Chondrocyte (in vitro differentiated cells): Measurements from ENCODE around the gene ZNF641. TPM values are rescaled to one million over a fixed set of nuclear protein-coding genes. Genes with fewer than 3 reads are reported as not detected.

ENCODE experiments used
- DNase-seq: peaks from one replicate; pipeline ENCODE4 v3.0.0; 2021; ENCODE audit warnings: mixed read lengths, low spot score
- H3K27ac Mint-ChIP-seq: one replicate; pipeline ENCODE4 v1.8.0; 2021; ENCODE audit warnings: mild to moderate bottlenecking, moderate library complexity, mixed read lengths; ENCODE audit not compliant: unreplicated experiment
- H3K27me3 Mint-ChIP-seq: 2 replicates; pipeline ENCODE4 v1.8.0; 2021; ENCODE audit warnings: low read depth, mixed read lengths
- H3K36me3 Mint-ChIP-seq: 2 replicates; pipeline ENCODE4 v1.8.0; 2021; ENCODE audit warnings: low read depth, mixed read lengths
- H3K4me1 Mint-ChIP-seq: 2 replicates; pipeline ENCODE4 v1.8.0; 2021; ENCODE audit warnings: low read depth, mild to moderate bottlenecking, mixed read lengths
- H3K4me3 Mint-ChIP-seq: one replicate; pipeline ENCODE4 v1.8.0; 2021; ENCODE audit warnings: mild to moderate bottlenecking, moderate library complexity, mixed read lengths; ENCODE audit not compliant: unreplicated experiment
- H3K9me3 Mint-ChIP-seq: 2 replicates; pipeline ENCODE4 v1.8.0; 2021; ENCODE audit warnings: low read depth, mixed read lengths
- CTCF ChIP-seq: fragments of 200-600 bp; sonication (generic); IDR thresholded peaks from 2 replicates; pipeline ENCODE4 v1.5.0; 2021; ENCODE audit warnings: antibody characterized with exemption, mild to moderate bottlenecking, moderate library complexity
- total RNA-seq: library from RNA; stranded (reverse); gene quantifications from 3 replicates; pipeline ENCODE4 v1.2.1, GENCODE V29; 2021

ZNF641 gene
- total RNA-seq, 1 donor from 2014 or later, result 12.8 TPM

- Mint-ChIP-seq H3K27ac (no peak overlapping the region), H3K27me3 (peaks cover 27% of the 10 kb centered on the region), H3K4me1 (no peaks in the 10 kb centered on the region), H3K36me3 (no peaks in the 10 kb centered on the region), H3K4me3 (no peak overlapping the region), H3K9me3 (peaks cover 8% of the 10 kb centered on the region)
- DNase-seq, result no peak
- no peak for TF ChIP-seq CTCF
These were observed 29.9 kb upstream of the ZNF641 start for GRCh38 chr12:48380596-48380995.

- TF ChIP-seq CTCF, result no peak
- no peak for DNase-seq
- no peak overlapping the region for H3K27ac Mint-ChIP-seq
- no peaks in the 10 kb centered on the region for H3K4me1 Mint-ChIP-seq
- peaks cover 8% of the 10 kb centered on the region for H3K9me3 Mint-ChIP-seq
- peaks cover 27% of the 10 kb centered on the region for H3K27me3 Mint-ChIP-seq
- H3K4me3 Mint-ChIP-seq, result no peak overlapping the region
- H3K36me3 Mint-ChIP-seq, result no peaks in the 10 kb centered on the region
These were observed 29.1 kb upstream of the ZNF641 start for GRCh38 chr12:48379794-48380193.

DNA sequence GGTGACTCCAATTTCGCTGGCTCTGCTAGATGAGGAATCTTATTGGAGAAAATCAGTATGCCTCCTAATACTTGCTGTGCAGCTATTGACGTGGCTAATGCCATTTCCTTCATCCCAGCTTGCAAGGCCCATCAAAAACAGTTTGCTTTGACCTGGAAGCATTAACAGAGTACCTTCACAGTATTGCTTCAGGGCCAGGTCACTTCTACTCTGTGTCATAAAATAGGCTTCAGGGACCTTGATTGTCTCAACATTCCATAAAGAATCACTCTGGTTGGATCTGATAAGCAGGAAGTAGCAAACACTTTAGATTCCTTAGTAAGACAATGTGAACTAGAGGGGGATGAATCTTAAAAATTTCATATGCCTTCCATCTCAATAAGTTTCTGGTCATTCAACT lies 26.9 kb upstream of the ZNF641 start:
- Mint-ChIP-seq H3K36me3 (no peaks in the 10 kb centered on the region), H3K9me3 (peaks cover 8% of the 10 kb centered on the region), H3K27ac (no peak overlapping the region), H3K4me1 (no peaks in the 10 kb centered on the region), H3K4me3 (no peak overlapping the region), H3K27me3 (peaks cover 22% of the 10 kb centered on the region)
- TF ChIP-seq CTCF, result no peak
- no peak for DNase-seq

- no peaks in the 10 kb centered on the region for H3K36me3 Mint-ChIP-seq
- H3K4me3 Mint-ChIP-seq, result no peak overlapping the region
- no peaks in the 10 kb centered on the region for H3K4me1 Mint-ChIP-seq
- H3K27ac Mint-ChIP-seq, result no peak overlapping the region
- H3K27me3 Mint-ChIP-seq, result peaks cover 16% of the 10 kb centered on the region
- DNase-seq, result no peak
- TF ChIP-seq CTCF, result no peak
- H3K9me3 Mint-ChIP-seq, result peaks cover 13% of the 10 kb centered on the region
These were observed 23.4 kb upstream of the ZNF641 start for GRCh38 chr12:48374164-48374563.

DNA sequence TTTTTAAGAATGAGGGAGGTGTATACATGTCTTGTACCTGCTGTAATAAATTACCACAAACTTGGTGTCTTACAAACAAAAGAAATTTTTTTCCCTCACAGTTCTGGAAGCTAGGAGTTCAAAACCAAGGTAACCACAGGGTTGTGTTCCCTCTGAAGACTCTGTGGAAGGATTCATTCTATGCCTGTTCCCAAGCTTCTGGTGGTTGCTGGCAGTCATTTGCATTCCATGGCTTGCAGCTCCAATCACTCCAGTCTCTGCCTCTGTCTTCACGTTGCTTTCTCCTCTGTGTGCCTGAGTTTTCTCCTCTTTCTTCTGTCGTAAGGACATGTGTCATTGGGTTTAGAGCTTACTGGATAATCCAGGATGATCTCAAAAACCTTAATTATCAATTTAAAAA lies 15.4 kb upstream of the ZNF641 start:
- peaks cover 13% of the 10 kb centered on the region for H3K27me3 Mint-ChIP-seq
- H3K27ac Mint-ChIP-seq, result no peak overlapping the region
- peaks cover 16% of the 10 kb centered on the region for H3K9me3 Mint-ChIP-seq
- H3K36me3 Mint-ChIP-seq, result peaks cover 2% of the 10 kb centered on the region
- no peaks in the 10 kb centered on the region for H3K4me1 Mint-ChIP-seq
- DNase-seq, result no peak
- no peak for TF ChIP-seq CTCF
- H3K4me3 Mint-ChIP-seq, result no peak overlapping the region
